ENCODE measurements around the gene TM9SF1.

Gene TM9SF1

DNA sequence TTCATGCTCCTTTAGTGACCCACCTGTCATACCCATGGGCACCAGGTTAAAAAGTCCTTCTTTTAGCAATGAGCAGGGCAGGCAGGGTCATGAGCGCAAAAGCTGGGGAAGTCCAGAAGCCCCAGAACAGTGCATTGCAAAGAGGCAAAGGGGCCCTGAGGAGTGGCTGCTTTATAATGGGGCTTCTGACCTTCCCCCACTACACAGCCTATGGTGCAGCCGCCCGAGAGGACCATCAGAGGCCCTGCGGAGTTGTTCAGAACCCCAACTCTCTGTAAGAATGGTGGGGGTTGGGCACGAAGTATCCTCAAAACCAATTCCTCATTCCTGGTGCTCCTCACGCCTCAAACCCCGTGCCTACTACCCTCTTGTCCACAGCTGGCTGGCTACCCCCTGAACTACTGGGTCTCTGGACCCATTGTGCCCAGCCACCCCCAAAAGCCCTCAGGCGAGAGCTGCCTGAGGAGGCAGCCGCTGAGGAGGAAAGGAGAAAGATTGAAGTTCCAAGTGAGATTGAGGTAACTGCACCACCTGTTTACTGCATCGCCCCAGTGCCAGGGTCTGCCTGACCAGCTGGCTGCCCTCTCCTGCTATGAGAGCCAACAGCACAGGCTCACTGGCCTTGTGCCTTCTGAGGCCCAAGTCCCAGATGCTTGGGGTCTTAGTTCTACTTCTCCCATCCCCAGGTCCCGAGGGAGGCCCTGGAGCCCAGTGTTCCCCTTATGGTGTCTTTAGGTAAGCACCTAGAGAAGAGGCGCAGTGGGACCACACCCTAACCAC is 16.7 kb downstream of the TM9SF1 start:
- no peak for DNase-seq (ENCODE audit: low read depth in 2 of 2)

GRCh38 chr14:24177891-24178290 is 17.4 kb downstream of the TM9SF1 start:
- DNase-seq (ENCODE audit: low read depth in 2 of 2) = no peak

- DNase-seq (ENCODE audit: low read depth in 2 of 2) = no peak
Observed at GRCh38 chr14:24177041-24177825, 18.0 kb downstream of the TM9SF1 start.

- DNase-seq (ENCODE audit: low read depth in 2 of 2) = no peak
Observed at GRCh38 chr14:24176599-24176998, 18.6 kb downstream of the TM9SF1 start.

- no peak for DNase-seq (ENCODE audit: low read depth in 2 of 2)
Observed at GRCh38 chr14:24172871-24173281, 22.4 kb downstream of the TM9SF1 start.

- no peak for DNase-seq (ENCODE audit: low read depth in 2 of 2)
Observed at GRCh38 chr14:24172261-24172860, 22.9 kb downstream of the TM9SF1 start.

GRCh38 chr14:24171422-24172260 is 23.6 kb downstream of the TM9SF1 start, which contains the start of gene REC8:
TSS of gene REC8 (plus strand) at chr14:24172080. CDS start at chr14:24172553, 473 bp downstream.
- peak in 1 of 2 donors; percentile 46 for DNase-seq (ENCODE audit: low read depth in 2 of 2)

DNA sequence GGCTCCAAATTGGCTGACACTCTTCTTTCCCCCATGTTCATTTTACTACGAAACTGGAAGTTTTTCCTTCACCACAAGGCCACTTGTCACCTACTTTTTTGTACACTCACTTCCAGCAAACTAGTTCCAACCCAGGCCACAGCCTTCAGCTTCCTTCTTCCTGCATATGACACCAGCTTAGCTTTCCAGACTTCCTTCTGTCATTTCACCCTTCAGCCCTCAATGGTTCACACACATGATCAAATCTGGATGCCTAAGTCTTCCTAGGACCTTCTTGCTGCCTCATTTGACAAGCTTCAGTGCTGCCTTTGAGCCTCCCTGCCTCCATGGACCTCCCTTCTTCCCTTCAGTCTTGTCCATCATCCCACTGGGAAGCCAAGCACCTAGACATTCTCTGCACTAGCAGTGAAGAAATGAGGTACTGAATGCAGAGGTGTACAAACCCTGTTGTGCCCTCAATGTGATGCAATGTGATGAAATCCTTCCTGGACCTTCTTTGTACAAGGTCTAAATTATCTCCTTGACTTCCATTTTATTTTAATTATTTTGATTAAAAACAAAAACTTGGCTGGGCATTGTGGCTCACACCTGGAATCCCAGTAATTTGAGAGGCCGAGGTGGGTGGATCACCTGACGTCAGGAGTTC is 27.6 kb downstream of the TM9SF1 start:
- DNase-seq (ENCODE audit: low read depth in 2 of 2) = no peak

DNA sequence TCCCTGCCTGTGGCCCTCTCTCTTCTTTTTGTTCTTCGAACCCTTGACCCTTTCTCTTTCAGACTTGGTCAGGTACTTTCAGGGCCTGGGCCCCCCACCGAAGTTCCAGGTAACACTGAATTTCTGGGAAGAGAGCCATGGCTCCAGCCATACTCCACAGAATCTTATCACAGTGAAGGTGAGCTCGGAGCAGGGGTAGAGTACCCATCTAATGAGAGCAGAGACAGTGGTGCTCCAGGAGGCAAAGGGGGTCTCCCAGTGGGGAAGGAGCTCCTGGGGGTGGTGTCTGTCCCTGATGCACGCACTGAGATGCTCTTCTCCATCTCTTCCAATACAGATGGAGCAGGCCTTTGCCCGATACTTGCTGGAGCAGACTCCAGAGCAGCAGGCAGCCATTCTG is 29.5 kb downstream of the TM9SF1 start:
- DNase-seq (ENCODE audit: low read depth in 2 of 2) = no peak

- no peak for DNase-seq (ENCODE audit: low read depth in 2 of 2)
Observed at GRCh38 chr14:24164518-24164991, 30.7 kb downstream of the TM9SF1 start.

- DNase-seq (ENCODE audit: low read depth in 2 of 2) = no peak
Observed at GRCh38 chr14:24162093-24162492, 33.1 kb downstream of the TM9SF1 start.

DNA sequence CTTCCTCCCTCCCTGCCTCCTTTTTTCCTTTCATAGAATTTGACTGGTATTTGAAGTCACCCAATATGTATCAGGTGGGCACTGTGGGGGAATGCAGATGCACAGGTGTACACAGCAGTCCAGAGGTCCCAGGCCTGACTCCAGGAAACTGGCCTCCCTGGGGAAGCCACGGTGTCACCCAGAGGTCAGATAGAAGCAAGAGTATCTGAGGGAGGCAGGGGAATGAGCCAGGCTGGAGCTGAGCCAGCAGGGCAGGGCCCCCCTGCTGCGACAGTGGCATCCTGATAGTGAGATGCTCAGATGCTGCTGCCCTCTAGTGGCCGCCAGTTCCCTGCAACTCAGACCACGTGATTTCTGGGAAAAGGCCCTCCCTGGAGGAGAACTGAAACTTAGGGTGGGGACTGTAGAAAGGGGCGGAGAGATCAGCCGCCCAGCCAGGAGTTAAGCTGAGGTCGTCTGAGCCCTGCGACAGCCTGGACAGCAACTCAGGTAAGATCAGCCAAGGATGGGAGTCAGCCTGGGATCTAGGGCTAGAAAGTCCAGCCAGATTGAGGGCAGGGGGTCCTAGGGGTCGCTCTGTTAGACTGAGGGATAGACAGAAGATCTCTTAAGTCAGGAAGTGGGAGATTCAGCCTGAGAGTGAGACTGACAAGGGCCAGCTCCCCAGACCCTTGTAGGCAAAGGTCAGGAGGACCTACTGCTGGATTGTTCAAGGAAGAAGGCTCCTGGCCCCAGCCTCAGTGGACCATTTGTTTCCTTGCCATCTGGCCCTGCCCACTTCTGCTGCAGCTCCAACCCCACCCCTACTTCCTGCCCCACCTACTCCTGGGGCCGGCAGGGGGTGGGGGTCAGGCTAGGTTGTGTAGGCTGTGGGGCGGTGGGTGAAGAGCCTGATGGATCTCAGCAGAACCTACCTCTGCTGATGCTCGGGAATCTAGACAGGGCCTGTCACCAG is 34.1 kb downstream of the TM9SF1 start, which contains the start of gene IRF9:
Gene IRF9 (plus strand): TSS at position 416 of the 955 bp plus-strand sequence. CDS start 880 bp downstream, outside the sequence.
- DNase-seq (ENCODE audit: low read depth in 2 of 2) = peak; percentile 93 to 100

DNA sequence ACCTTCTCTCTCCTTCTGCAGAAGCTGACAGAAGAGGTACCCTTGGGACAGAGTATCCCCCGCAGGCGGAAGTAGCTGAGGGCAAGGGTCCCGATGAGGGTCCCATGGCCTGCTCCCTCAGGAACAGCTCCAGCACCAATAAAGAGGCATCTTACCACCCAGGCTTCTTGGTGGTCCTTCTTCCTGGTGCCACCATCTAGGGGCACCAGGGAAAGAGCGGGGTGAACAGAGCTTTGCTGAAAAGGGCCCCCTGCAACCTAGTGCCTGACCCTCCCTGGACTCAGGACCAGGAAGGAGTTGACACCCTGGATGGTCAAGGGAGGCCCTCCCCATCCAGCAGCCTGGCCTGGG is 34.8 kb downstream of the TM9SF1 start:
- no peak for DNase-seq (ENCODE audit: low read depth in 2 of 2)

DNA sequence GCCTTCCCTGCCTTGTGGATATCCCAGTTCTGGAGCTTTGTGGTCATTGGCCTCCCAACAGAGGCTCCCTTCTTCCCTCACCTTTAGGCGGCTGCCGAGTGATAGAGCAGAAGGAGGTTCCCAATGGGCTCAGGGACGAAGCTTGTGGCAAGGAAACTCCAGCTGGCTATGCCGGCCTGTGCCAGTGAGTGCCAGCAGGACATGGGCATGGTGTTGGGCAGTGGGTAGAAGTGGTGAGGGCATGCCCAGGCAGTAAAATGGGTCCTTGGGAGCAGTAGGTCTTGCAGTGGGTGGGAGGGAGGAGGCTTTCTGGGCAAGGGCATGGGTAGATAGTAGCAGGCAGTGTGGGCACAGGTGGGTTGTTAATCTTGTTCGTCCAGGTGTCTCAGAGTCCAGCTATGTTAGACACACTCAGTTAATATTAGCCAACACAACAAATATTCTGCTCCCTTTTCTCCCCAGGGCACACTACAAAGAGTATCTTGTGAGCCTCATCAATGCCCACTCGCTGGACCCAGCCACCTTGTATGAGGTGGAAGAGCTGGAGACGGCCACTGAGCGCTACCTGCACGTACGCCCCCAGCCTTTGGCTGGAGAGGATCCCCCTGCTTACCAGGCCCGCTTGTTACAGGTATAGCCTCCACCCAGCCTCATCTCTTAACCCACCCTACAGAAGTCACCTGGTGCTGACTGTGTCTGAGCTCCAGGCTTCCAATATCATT is 35.3 kb downstream of the TM9SF1 start:
- DNase-seq (ENCODE audit: low read depth in 2 of 2) = no peak

DNA sequence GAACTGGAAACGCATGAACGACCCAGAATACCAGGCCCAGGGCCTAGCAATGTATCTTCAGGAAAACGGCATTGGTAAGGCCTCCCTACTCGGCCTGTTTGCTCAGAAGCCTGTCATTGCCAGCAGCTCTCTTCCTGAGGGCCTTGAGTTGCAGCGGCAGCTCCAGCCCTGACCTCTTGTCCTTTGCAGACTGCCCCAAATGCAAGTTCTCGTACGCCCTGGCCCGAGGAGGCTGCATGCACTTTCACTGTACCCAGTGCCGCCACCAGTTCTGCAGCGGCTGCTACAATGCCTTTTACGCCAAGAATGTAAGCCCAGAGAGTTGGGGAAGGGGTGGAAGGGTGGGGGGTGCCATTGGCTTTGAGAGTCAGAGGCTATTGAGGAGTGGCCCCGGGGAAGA is 37.9 kb downstream of the TM9SF1 start:
- DNase-seq (ENCODE audit: low read depth in 2 of 2) = no peak

DNA sequence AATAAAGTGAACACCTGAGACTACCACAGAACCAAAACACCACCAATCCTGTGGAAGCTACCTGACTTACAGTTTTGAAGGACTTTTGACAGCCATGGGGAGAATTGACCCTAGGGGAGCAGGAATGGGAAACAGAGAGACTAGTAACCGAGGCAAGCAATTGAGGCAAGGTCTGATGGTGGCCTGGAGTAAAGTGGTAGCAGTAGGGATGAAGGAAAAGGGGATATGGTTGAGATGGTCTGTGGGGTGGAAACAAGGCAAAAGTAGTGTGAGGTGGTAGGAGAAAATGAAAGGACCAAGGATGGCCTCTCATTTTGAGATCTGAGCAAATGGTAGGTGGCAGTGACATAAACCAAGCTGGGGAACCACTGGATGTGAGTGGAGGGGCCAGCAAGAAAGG is 38.4 kb downstream of the TM9SF1 start:
- no peak for DNase-seq (ENCODE audit: low read depth in 2 of 2)

GRCh38 chr14:24155100-24155499 is 40.1 kb downstream of the TM9SF1 start:
- DNase-seq (ENCODE audit: low read depth in 2 of 2) = no peak

DNA sequence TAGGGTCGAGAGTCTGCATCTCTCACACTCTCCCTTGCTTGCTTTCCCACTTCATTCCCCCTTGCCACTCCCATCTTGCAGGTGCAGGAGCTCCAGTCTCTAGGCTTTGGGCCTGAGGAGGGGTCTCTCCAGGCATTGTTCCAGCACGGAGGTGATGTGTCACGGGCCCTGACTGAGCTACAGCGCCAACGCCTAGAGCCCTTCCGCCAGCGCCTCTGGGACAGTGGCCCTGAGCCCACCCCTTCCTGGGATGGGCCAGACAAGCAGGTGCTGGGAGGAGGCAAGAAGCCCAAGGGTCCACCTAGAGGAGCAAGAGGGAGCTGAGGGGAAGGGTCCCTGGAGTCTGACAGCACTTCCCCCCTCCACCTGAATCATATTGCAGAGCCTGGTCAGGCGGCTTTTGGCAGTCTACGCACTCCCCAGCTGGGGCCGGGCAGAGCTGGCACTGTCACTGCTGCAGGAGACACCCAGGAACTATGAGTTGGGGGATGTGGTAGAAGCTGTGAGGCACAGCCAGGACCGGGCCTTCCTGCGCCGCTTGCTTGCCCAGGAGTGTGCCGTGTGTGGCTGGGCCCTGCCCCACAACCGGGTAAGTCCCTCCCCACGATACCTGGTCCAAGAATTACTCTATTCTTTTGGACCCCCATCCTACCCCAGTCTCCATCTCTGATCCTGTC is 43.7 kb downstream of the TM9SF1 start:
- no peak for DNase-seq (ENCODE audit: low read depth in 2 of 2)

DNA sequence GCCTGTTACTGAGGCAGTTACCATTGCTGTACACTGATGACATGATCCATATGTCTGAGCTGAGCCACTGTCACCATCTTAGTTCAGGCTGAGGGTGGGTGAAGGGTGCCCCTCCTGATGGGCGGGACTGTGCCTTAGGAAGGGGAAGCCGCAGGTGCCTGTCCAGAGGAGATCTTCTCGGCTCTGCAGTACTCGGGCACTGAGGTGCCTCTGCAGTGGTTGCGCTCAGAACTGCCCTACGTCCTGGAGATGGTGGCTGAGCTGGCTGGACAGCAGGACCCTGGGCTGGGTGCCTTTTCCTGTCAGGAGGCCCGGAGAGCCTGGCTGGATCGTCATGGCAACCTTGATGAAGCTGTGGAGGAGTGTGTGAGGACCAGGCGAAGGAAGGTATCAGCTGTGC is 44.2 kb downstream of the TM9SF1 start:
- DNase-seq (ENCODE audit: low read depth in 2 of 2) = no peak
